Activated naive CD4-positive, alpha-beta T cell treated with Interleukin-2 at 50 U/mL for 16 hours (primary cell): ENCODE data around the gene SURF6.
"Not testable (repeated sequence)": the region's sequence is repeated elsewhere in the genome, so short reads cannot be mapped to it uniquely, and the experiment has no call there.

ENCODE experiments used
- DNase-seq: peaks from one replicate; pipeline ENCODE4 v3.0.0-alpha.2; 2020

Gene SURF6

GRCh38 chr9:133346021-133346785, 10.2 kb upstream of the SURF6 start:
- no peak for DNase-seq

- no peak for DNase-seq
Observed at GRCh38 chr9:133345596-133345995, 9.6 kb upstream of the SURF6 start.

GRCh38 chr9:133344979-133345378, 9.0 kb upstream of the SURF6 start:
- no peak for DNase-seq

- no peak for DNase-seq
Observed at GRCh38 chr9:133344071-133344470, 8.1 kb upstream of the SURF6 start.

GRCh38 chr9:133342570-133342969, 6.6 kb upstream of the SURF6 start:
- no peak for DNase-seq

- DNase-seq, result no peak
Observed at GRCh38 chr9:133342069-133342406, 6.0 kb upstream of the SURF6 start.

- no peak for DNase-seq
Observed at GRCh38 chr9:133341369-133342068, 5.5 kb upstream of the SURF6 start.

- no peak for DNase-seq
Observed at GRCh38 chr9:133340916-133341315, 4.9 kb upstream of the SURF6 start.

- DNase-seq, result no peak
Observed at GRCh38 chr9:133340256-133340655, 4.3 kb upstream of the SURF6 start.

GRCh38 chr9:133339641-133340040, 3.7 kb upstream of the SURF6 start:
- DNase-seq, result no peak

- DNase-seq, result not testable (repeated sequence)
Observed at GRCh38 chr9:133334888-133335287, 1.1 kb downstream of the SURF6 start.

GRCh38 chr9:133334161-133334560, 1.8 kb downstream of the SURF6 start:
- no peak for DNase-seq

GRCh38 chr9:133333566-133333965, 2.4 kb downstream of the SURF6 start:
- no peak for DNase-seq

- no peak for DNase-seq
Observed at GRCh38 chr9:133333011-133333410, 3.0 kb downstream of the SURF6 start.

- DNase-seq, result no peak
Observed at GRCh38 chr9:133332381-133332730, 3.6 kb downstream of the SURF6 start.

- DNase-seq, result no peak
Observed at GRCh38 chr9:133331641-133332380, 4.2 kb downstream of the SURF6 start.

- no peak for DNase-seq
Observed at GRCh38 chr9:133331221-133331620, 4.8 kb downstream of the SURF6 start.

GRCh38 chr9:133329306-133330156, 6.5 kb downstream of the SURF6 start:
- not testable (repeated sequence) for DNase-seq

GRCh38 chr9:133327834-133328484, 8.0 kb downstream of the SURF6 start:
- DNase-seq, result no peak

GRCh38 chr9:133327021-133327420, 9.0 kb downstream of the SURF6 start:
- not testable (repeated sequence) for DNase-seq

- no peak for DNase-seq
Observed at GRCh38 chr9:133323991-133324703, 11.8 kb downstream of the SURF6 start.

- DNase-seq, result no peak
Observed at GRCh38 chr9:133323211-133323610, 12.8 kb downstream of the SURF6 start.
